Erythroblast (primary cell): ENCODE results near the gene FAM20C.

Source experiments
- GATA1 ChIP-seq: IDR thresholded peaks from 2 replicates; pipeline ENCODE4 v1.6.1; 2011; ENCODE audit warnings: low read depth, mild to moderate bottlenecking, control low read depth, low read length, moderate library complexity
- POLR2A ChIP-seq: IDR thresholded peaks from 2 replicates; pipeline ENCODE4 v1.6.1; 2011; ENCODE audit warnings: mild to moderate bottlenecking, low read length

GRCh38 chr7:278081-278480 lies 85.7 kb downstream of the FAM20C start:
- TF ChIP-seq POLR2A: no peak
- no peak for TF ChIP-seq GATA1
